ENCODE data around the gene MACROD1.

GRCh38 chr11:64148917-64149617, 16.8 kb downstream of the MACROD1 start:
- TF ChIP-seq SMARCC2 (IDR thresholded peaks at IDR 0.05) (no peak), ZSCAN29 (CRISPR knock-in tag; conservative IDR thresholded peaks at IDR 0.05) (no peak), EZH2 (conservative IDR thresholded peaks at IDR 0.05; ENCODE audit: low read depth, low read length) (no peak), GATAD1 (CRISPR knock-in tag; IDR thresholded peaks at IDR 0.05) (no peak), CTCF (CRISPR knock-in tag; IDR thresholded peaks at IDR 0.05) (no peak), ZNF430 (CRISPR knock-in tag; IDR thresholded peaks at IDR 0.05) (no peak), ZNF513 (CRISPR knock-in tag; conservative IDR thresholded peaks at IDR 0.05) (no peak), ZNF883 (CRISPR knock-in tag; IDR thresholded peaks at IDR 0.05; ENCODE audit: not compliant biosample characterization) (no peak), MIER2 (CRISPR knock-in tag; IDR thresholded peaks at IDR 0.05) (no peak), ZNF781 (CRISPR knock-in tag; IDR thresholded peaks at IDR 0.05; ENCODE audit: borderline replicate concordance, not compliant biosample characterization) (no peak), ZFP36L2 (CRISPR knock-in tag; IDR thresholded peaks at IDR 0.05) (no peak), RBFOX2 (IDR thresholded peaks at IDR 0.05; ENCODE audit: low read depth, low read length) (no peak), FOXK2 (IDR thresholded peaks at IDR 0.05) (no peak)

Data from HepG2 (cell line).